Inferior parietal cortex (tissue), 1 donor: ENCODE data around the gene PLXNA2.

ENCODE experiments used
- DNase-seq: peaks from one replicate; pipeline ENCODE4 v3.0.0-alpha.2; 2016; ENCODE audit errors: extremely low spot score

Gene PLXNA2

DNA sequence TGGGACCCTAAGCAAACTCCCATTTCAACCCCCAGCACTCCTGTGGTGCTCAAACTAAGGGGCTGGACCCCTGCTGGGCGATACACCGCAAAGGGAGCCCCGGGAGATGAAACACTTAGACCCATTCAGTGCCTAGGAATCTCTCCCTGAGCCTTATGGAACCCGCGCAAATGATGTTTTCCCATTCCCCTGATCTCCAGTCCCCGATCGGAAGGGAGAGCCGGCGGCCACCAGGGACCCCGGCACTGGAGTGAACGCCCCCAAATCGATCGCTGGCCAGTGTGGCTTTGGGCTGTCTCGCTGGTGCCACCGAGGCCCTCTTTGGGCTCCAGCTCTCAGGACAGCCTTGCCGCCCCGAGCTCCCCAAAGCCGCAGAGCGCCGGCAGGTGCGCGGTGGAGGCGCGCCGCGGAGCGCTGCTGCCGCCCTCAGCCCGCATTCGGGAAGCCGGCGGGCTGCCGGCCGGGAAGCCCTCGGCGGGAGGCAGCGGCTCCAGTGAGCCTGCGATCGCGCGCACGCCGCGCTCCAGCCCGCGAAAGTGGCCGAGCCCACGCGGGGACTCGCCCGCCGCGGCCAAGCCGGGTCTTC, 1.1 kb downstream of the PLXNA2 start:
- no peak for DNase-seq

DNA sequence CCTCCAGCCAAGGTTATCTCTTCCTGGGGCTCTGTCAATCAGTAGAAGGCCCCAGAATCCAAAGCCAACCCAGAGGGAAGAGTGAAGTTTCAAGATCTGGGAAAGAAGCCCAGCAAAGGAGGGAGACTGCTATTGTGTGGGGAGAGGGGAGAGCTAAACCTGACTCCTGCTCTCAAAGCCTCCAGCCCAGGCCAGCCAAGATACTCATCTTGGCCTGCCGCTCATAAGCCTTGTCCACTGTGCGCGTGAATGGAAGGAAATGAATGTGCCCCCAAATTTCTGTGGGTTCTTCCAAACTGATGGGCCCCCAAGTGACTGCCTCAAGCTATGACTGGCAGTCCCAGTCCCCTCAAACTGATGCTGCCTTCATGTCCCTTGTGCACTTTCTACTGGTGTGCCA, 2.0 kb downstream of the PLXNA2 start:
- DNase-seq = no peak

DNA sequence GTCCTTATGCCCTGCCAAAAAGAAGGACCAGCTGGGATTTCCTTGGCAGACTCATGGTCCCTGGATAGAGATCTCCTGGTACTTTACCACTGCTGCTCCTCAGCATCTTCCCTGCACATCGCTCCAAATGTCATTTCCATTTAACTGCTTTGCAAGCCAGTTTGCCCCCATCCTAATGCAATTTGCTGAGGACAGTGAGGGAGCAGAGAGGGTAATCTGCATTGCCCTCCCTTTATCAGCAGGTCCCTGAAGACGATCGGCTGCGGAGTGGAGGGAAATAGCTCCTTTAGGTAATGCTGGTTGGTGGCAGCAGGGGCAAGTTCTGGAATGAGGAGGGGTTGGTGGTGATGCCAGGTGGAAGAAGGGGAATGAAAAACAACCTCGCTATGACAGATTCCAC, 2.7 kb downstream of the PLXNA2 start:
- no peak for DNase-seq

DNA sequence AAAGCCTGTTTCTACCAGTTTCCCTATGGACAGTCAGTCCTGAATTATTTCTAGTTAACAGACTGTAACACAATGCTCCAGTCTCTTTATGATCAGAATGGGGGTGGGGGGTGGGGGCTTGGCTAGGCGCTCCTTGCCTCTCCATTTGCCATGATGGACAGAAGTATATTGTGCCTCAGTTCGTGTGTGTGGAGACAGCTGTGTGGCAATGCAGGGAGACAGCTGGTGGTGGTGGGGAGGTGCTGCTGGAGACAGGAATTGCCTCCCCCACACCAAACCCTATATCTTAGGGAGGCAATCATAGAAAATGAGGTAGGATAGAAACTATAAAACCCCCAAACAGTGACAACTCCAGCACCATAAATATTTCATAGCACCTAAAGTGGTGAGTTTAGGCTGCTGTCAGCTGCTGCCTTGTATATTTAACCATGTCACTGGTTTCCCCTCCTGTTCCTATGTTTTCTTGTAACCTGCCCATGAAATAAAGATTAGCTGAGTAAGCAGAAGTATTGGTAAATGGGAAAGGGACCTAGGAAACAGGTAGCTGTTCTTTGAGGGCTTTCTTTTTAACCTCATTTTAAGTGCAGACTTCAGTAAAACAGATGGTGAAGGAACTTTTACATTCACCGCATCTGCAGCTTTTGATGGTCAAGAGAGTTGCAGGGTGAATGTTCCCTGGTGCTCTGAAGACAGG, 3.4 kb downstream of the PLXNA2 start:
- no peak for DNase-seq

DNA sequence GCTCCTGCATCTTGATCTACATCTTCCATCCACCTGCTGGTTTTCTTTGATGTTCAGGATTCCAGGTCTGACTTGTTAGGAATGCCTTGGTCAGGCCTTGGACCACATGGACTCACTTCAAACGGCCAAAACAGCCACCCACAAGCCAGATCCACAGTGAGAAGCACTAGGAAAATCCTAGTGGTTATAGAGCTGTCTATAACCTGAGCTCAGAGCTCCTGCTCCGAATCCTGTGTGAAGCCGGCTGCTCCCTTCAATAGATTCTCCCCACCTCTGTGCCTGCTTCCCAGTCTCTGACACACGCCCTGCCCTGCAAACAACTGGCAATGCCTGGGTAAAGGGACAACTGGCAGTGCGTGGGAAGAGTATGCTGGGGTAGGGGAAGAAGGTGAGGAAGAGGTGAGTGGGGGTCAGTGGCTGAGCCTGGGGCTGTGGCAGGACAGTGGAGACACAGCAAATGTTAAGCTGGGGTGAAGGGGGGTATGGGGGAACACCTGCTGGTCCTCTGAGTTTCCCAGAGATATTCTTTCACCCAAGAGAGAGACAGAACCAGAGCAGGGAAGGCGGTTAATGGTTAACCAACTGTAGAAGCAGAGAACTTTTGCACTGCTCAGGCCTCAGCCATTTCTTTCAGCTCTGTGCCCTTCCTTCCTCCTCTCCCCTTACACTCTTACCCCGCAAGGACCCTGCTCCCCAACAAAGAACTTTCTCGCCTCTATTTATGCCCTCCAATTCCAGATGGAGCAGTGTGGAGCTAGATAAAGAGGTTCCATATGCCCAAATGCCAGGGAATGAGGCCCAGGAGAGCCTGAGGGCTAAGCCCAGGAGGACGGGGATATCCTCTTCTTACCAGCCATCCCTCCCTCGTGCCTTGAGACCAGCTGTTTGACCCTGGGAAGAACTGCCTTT, 4.5 kb downstream of the PLXNA2 start:
- no peak for DNase-seq

DNA sequence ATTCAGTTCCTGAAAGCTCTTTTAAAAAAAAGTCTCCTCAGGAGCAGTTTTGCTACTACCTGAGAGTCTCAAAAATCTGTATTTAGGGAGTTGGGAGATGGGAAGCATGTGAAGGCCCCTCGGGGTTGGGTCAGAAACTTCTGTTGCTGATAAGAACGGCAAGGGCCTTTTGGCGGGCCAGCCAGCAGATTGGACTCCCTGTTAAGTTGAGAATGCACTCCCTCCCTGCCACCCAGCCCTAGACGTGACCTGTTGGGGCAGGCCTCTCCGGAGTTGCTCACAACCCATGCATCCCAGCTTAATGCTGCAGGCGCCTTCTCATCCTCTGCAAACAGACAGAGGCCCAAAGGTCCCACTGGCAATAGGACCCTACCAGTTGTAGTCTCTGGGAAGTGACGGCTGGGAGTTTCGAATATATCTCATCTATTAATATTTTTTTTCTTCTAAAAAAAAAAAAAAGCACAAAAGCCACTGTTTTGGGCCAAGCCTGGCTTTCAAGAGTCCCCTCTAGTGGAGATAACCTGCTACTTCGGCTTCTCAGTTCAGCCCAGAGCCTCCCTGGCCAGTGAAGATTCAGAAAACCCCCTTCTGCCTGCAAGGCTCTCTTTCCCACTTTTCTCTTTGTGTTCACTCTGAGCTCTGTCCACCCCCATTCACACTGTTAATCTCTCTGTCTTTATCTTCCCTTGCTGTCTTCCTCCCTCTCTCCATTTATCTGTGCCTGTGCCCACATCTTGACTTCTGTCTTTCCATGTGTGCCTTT, 5.3 kb downstream of the PLXNA2 start:
- no peak for DNase-seq

DNA sequence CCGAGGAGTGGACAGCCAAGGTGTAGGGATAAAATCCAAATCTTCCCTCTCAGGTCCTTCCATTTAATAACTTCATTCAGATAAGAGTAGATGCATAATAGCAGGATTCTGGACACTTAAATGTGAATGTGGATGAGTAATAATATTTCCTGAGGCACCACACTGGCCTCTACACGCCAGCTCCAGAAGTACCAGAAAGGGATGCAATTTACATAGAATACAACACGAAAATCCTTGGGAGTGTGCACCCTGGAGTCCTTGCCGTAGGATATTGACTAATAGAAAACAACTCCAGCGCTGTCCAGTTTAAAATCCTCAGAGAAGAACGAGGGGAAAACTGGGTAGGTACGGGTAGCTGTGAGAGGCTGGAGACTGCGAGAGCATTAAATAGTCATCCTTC, 6.9 kb downstream of the PLXNA2 start:
- DNase-seq = no peak

DNA sequence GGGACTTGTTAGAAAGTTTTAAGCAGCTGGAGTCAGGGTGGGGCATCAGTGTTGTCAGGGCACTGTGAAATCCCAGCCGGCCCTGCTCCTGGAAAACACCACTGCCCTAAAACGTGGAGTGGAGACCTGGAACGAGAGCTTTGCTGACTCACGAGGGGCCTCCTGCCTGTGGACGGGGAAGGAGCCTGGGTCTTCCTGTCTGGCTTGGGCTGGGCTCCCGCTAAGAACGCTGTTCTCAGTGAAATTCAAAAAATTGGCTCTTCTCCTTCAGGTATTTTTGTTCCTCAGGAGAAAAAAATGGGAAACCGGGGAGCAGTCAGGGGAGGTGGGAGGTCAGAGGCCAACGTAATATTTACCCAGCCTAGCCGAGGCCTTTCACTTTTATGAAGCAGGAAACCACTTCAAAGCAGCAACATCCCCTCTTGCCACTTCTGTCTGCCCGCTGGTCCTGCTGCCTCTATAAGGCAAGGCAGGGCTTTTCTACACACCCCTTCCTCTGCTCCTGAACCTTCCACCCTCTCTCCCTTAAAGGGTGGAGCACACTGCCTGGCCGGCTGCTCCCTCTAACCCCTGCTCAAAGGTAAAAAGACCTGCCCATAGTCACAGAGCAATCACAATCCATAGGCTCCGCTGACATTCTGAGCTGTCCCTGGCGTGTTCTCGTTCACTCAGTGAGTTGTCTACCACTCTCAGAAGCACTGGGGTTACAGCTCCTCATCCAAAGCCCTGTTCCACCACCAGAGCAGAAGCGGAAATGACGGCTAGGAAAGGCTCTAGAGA, 8.0 kb downstream of the PLXNA2 start:
- no peak for DNase-seq

DNA sequence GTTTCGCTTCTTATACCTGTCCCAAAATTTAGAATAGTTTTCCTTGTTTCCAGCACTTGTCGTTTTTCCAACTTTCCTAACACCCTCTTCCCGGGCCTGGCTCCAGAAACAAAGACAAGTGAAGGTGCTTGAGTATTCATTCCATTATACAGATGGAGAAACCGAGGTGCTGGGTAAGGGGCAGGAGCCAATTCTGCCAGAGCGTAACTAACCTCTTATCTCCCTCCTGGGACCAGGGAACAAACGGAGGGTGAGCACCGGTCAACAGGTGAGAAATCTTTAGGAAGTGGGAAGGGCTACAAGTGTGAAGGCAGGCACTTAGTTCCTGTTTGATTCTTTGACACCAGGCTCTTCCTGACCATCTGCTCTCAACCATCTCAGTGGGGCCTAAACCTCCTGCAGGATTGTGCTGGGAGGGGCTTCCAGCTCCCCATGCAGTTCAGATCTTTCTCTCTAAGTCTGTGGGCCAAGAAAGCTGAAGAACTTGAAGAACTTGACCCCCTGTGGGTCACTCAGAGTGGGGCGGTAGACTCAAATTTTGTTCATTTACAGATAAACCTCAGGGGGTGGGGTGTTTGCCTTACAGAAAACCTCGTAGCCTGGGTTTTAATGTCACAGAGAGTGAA, 8.7 kb downstream of the PLXNA2 start:
- no peak for DNase-seq

DNA sequence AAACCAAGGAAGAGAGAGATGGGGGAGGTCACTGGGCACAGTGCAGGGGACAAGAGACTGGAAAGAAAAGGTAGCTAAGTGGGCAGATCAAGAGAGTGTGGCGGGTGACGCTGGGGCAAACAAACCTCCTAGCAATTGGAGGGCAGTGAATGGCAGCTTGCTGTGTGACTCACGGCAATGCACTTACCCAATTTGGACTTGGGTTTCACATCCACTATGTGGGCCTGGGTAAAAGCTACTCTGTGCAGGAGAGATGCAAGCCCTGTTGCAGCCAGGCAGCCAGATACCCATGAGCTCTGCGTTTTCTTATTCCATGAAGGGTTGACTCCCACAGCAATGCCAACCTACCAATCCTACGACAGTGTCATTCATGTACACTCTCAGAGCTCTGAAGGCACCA, 9.5 kb downstream of the PLXNA2 start:
- no peak for DNase-seq

DNA sequence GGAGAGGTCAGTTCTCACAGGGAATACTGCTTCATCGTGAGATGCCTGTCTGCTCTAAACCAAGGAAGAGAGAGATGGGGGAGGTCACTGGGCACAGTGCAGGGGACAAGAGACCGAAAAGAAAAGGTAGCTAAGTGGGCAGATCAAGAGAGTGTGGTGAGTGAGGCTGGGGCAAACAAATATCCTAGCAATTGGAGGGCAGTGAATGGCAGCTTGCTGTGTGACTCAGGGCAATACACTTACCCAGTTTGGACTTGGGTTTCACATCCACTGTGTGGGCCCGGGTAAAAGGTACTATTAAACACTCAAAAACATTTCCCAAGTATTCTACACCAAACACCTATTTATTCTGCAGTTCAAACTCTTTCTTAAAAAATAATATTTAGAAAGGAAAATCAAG, 10.2 kb downstream of the PLXNA2 start:
- no peak for DNase-seq

DNA sequence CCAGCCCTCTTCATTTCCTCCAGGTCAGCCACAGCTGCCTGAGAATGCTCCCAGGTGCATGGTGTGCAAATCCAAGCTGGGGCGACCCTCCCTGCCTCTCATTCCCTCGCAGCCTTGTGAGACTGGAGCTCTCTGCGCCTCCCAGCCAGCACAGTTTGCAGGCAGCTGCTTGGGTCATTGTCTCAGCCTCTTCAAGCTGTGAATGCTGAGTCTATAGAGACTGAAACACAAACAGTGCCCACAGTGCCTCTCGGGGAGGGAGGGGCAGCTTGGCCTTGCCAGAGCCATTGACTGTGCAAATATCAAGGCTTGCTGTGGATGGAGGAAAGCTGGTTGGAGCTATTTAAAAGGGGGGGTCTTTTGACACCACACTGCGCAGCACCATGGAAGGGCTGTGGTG, 10.6 kb downstream of the PLXNA2 start:
- no peak for DNase-seq

DNA sequence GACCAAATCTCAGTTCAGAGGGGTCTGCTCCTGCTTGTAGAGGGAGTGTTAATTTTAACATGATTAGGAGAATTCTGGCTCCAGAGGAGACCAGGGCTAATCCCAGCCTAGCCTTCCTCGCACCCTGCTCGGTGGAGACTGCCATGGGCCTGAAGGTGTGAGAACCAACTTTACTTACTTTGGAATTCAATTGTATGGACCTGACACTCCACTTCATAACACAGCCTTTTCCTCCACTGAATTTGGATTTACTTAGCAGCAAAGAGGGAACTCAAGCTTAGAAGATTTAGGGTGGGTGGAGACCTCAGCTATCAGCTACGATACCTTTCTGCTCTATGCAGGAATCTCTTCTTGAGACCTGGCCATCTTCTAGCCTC, 11.5 kb downstream of the PLXNA2 start:
- no peak for DNase-seq

DNA sequence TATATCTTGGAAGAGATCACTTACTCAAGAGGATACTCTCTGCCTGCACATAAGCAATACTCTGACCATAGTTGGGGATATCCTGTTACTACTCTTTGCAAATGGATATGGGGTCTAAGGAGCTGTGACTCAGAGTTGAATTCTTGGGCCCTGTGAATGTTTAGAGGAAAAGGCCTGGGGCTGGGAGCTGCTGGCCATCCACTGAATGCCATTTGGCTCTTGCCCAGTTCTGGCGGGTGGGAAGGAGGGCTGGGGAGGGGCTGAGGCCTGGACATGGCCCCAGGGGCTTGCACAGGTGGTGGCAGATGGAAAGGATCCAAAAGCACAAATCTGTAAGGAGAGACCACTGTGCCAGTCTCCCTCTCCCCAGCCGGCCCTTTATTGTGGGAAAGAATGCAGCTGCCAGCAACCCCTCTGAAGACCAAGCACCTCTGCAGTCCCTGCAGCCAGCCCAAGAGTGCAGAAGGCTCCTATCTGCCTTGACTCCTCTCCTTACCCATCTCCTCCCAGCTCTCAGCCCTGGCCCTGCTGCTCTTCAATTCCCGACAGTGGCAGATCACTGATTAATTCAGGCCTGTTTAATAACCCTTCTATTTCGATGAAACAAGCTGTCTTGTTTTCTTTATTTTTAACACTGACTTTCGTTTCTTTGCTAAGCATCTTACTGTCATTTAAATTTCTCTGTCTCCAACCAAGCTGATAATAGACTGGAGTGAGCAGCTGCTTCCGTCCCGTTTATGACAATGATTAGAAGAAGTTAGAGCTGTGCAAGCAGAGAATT, 12.1 kb downstream of the PLXNA2 start:
- DNase-seq = no peak

DNA sequence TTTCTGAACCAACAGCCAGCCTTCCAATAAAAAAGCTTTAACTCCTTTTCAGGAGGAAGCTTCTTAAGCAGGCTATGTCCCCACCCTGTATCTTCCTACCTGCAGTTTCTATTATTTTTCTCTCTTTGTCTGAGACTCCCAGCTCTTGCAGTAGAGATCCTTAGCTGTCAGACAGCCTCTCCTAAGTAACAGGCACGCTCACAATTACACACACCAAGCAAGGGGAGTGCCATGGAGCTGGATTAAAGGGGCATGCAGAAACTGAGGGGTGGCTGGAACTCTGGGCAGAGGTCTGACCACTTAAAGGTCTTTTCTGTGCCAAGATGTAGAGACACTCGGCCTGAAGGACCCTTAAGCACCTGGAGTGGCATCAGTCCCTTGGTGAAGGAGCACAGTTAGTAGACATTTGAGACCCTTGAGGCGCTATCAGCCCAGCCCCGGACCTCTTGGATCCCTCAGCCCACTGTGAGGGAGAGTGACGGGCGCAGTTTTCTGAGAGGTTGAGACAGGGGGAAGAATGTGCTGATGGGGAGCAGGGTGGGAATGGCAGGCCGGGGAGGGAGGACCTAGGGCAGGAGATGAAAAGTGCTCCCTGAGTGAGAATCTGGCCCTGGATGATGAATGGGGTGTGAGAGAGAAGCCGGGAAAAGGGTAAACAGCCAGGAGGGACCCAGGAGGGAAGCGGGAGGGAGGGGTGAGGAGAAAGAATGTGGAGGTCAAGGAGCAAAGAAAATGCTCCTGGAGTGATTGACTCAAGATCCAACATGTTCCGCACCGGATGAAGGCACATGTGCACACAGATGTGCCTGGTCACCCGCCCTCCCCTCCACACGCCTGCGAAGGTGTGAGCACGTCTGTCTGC, 13.3 kb downstream of the PLXNA2 start:
- DNase-seq = no peak

DNA sequence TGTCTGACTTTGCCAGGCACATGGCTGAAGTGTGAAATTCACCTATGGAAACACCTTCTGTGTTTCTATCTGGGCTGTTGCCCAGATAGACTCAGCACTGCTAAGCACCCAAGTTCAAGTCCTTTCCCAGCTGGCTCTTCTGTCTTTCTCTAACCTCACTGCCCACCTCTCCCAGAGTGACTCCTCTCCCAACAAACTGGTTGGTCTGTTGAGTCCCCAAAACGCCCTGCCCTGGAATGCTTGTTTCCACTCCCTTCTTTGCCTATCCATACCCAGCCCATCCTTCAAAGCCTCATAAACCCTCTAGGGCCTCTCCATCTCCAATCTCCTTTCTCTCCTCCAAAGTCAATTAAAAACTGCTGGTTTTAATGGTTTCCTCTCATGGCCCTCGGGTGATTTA, 15.6 kb downstream of the PLXNA2 start:
- no peak for DNase-seq

DNA sequence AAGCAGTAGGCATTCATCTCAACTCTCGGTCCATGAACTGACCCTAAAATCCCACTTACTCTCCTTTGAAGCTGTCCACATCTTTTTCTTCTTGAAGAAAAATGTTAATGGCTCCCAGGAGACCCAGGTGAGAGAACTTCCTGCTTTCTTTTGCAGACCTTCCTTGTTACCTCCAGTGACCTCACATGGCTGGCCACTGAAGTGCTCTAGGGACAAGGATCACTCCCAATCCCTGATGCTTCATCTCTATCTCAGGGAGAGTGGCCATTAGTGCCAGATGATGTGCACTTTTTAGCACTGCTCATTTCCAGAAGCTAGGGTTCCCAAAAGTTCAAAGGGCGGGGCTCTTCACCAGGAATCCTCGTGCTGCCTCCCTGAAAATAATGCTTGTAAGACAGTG, 16.2 kb downstream of the PLXNA2 start:
- DNase-seq = no peak

DNA sequence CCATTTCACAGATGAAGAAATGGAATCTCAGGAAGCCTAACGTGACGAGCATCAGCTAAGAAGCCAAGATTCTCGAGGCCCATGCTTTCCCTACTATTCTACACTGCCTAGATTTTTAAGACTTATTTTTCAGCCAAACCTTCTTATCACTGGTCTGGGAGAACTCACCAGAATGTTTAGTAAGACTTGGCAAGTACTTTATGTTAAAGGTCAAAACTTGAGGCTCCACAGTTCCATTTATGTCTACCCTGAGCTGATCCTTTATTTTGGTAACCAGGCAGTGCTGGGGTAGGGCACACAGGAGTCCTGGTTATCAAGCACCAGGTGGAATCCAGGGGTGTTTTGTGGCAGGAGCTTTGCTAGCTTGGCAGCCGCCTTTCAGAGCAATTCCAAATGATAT, 16.8 kb downstream of the PLXNA2 start:
- no peak for DNase-seq
